ENCODE results near the gene CISTR.

GRCh38 chr12:53775478-53776145 is 23.8 kb upstream of the CISTR start:
- no peak for TF ChIP-seq EZH2 (IDR thresholded peaks at IDR 0.05)
- TF ChIP-seq POLR2AphosphoS5 (IDR thresholded peaks at IDR 0.05; ENCODE audit: borderline replicate concordance, low read depth, low read length) = no peak
- TF ChIP-seq FOXP2 (optimal IDR thresholded peaks at IDR 0.05; ENCODE audit: control extremely low read depth, extremely low read length, insufficient read depth) = no peak

Data from SK-N-MC (cell line).